DND-41 (cell line): Measurements from ENCODE around the gene DCC.

Experiments used
- CTCF ChIP-seq: IDR thresholded peaks from 2 replicates; pipeline ENCODE4 v1.5.1; 2012; ENCODE audit warnings: borderline replicate concordance, low read length, moderate library complexity, mild to moderate bottlenecking; ENCODE audit not compliant: poor library complexity, severe bottlenecking; ENCODE audit errors: extremely low read depth
- EZH2 ChIP-seq: IDR thresholded peaks from 3 replicates; pipeline ENCODE4 v1.6.1; 2012; ENCODE audit warnings: borderline replicate concordance, low read depth, mild to moderate bottlenecking, moderate library complexity, low read length, inconsistent platforms; ENCODE audit not compliant: severe bottlenecking

GRCh38 chr18:52598921-52599320 is 258.9 kb downstream of the DCC start:
- no peak for TF ChIP-seq EZH2
- no peak for TF ChIP-seq CTCF
